GM23248 (cell line): ENCODE data around the gene SYNE2.

Experiments used
- EZH2 ChIP-seq: fragments of 200-600 bp; sonication (generic); IDR thresholded peaks from 2 replicates; pipeline ENCODE4 v1.6.1; 2018; ENCODE audit warnings: antibody characterized with exemption, mild to moderate bottlenecking; ENCODE audit not compliant: insufficient read depth, poor library complexity, severe bottlenecking
- EZH2phosphoT487 ChIP-seq: fragments of 200-600 bp; sonication (generic); IDR thresholded peaks from 2 replicates; pipeline ENCODE4 v1.6.1; 2018; ENCODE audit warnings: antibody characterized with exemption, moderate library complexity, mild to moderate bottlenecking, low read depth; ENCODE audit not compliant: insufficient read depth

- TF ChIP-seq EZH2 (no peak), EZH2phosphoT487 (no peak)
Observed at GRCh38 chr14:64186231-64187129, 333.7 kb downstream of the SYNE2 start.
